ENCODE measurements around the gene AKT2. TPM values are rescaled to one million over a fixed set of nuclear protein-coding genes. Genes with fewer than 3 reads are reported as not detected.
"Not testable (repeated sequence)": the region's sequence is repeated elsewhere in the genome, so short reads cannot be mapped to it uniquely, and the experiment has no call there.

The AKT2 gene
- total RNA-seq, 1 donor = 109 TPM

DNA sequence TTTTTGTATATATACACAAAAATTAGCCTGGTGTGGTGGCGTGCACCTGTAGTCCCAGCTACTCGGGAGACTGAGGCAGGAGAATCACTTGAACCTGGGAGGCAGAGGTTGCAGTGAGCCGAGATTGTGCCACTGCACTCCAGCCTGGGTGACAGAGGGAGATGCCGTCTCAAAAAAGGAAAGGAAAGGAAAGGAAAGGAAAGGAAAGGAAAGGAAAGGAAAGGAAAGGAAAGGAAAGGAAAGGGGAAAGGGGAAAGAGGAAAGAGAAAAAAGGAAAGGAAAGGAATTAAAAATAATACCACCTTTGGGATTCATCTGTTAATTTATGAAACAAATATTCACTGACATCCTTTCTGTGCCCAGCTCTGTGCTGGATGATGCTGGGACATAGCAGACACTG is 66.1 kb downstream of the AKT2 start:
- not testable (repeated sequence) for H3K9me3 ChIP-seq (ENCODE audit: low read depth, low read length); H3K4me1 ChIP-seq (ENCODE audit: insufficient read depth, low read length); H3K4me3 ChIP-seq (ENCODE audit: low read length)
- peaks cover 45% of the 10 kb centered on the region for H3K27me3 ChIP-seq (ENCODE audit: insufficient read depth, low read length)

DNA sequence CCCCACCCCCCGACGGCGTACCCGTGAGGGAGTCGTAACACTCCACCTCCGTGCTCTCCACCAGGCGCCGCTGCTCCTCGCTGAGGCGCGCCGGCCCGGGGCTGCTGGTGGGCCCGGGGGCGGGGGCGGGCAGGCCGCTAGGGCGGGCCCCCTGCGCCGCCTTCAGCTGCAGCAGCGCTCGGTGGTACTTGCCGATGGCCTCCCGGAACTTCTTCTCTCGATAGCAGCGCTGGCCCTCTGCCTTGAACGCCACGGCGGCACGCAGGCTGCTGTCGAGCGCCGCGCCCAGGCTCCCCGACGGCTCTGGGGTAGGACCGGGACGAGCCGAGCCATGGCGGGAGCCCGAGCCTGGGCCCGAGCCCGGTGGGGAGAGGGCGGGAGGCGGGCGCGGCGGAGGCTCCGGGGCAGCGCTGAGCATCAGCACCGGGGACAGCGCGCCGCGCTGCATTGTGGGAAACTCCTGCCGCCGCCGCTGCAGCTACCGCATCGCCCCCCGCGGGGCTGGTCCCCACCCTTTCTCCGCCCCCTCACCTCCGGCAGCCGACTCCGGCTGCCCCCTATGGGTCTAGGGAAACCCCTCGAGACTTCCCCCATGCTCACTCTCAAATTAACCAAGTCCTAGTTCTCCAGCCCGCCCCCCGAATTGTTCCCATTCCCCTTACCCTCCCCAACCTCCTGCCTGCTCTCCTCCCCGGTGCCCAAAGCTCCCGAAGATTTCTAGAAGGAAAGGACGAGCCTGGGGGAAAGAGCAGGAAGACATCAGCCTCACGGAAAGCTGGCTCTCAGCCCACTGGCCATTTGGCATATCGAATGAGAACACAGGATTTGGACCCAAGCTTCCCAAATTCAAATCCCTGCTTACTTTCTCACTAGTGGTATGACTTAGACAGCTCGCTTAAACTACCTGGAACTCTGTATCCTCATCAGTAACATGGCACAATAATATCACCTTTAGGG is 66.9 kb downstream of the AKT2 start, which contains the start of gene TTC9B:
TTC9B (minus strand) TSS at position 451 of the 957 bp plus-strand sequence; CDS start at position 448, 3 bp downstream.
- no peak within 1 kb of the TSS for H3K4me3 ChIP-seq (ENCODE audit: low read length)
- H3K27me3 ChIP-seq (ENCODE audit: insufficient read depth, low read length) = peaks cover 36% of the 10 kb centered on the region
- H3K9me3 ChIP-seq (ENCODE audit: low read depth, low read length) = no peaks in the 10 kb centered on the region
- H3K4me1 ChIP-seq (ENCODE audit: insufficient read depth, low read length) = peaks cover 2% of the 10 kb centered on the region

DNA sequence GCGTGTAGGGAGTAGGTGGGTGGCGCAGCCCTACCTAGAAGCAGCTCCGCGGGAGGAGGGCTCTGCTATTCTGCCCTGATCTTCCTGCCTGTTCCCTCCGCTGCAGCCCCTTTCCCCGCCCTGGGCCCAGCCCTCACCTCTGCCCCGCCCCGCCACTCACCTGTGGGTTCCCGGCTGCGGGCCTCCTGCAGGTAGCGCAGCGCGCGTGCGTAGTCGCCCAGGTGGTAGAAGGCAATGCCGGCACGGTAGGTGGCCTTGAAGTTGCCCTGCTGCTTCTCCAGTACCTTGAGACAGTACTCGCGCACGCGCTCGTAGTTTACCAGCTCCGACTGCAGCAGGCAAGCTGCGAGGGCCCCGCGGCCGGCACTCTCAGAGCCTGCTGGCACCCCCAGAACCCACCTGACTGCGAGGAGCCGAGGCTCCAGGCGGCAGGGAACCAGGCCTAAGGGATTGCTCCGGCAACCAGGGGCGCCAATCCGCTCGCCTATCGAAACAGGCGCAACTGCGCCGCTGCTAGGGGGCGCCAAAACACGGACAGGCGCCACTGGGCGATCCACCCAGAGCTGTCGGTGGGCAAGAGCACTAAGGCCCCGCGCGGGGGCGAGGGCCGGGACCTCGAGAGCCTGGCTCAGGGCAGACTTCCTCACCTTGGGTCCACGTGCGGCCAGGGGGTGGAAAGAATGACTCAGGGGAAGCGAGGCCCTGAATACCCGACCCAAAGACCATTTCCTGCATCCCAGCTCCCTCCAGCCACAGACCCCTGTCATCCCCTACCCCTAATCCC is 67.9 kb downstream of the AKT2 start:
- peaks cover 32% of the 10 kb centered on the region for H3K27me3 ChIP-seq (ENCODE audit: insufficient read depth, low read length)
- no peaks in the 10 kb centered on the region for H3K9me3 ChIP-seq (ENCODE audit: low read depth, low read length)
- no peaks in the 10 kb centered on the region for H3K4me1 ChIP-seq (ENCODE audit: insufficient read depth, low read length)
- no peak overlapping the region for H3K4me3 ChIP-seq (ENCODE audit: low read length)

DNA sequence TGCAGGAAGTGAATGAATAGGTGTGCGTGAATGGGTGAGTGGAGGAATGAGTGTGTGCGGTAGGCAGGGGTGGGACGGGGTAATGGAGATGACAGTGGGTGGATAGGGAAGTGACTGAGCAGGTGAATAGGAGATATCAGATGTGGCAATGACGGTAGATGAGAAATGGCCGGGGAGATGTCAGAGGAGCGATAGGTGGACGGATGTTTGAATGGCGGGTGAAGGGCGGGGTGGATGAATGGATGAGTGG is 68.4 kb downstream of the AKT2 start:
- Histone ChIP-seq H3K4me1 (ENCODE audit: insufficient read depth, low read length) (no peaks in the 10 kb centered on the region), H3K4me3 (ENCODE audit: low read length) (no peak overlapping the region), H3K9me3 (ENCODE audit: low read depth, low read length) (no peaks in the 10 kb centered on the region), H3K27me3 (ENCODE audit: insufficient read depth, low read length) (peaks cover 32% of the 10 kb centered on the region)

DNA sequence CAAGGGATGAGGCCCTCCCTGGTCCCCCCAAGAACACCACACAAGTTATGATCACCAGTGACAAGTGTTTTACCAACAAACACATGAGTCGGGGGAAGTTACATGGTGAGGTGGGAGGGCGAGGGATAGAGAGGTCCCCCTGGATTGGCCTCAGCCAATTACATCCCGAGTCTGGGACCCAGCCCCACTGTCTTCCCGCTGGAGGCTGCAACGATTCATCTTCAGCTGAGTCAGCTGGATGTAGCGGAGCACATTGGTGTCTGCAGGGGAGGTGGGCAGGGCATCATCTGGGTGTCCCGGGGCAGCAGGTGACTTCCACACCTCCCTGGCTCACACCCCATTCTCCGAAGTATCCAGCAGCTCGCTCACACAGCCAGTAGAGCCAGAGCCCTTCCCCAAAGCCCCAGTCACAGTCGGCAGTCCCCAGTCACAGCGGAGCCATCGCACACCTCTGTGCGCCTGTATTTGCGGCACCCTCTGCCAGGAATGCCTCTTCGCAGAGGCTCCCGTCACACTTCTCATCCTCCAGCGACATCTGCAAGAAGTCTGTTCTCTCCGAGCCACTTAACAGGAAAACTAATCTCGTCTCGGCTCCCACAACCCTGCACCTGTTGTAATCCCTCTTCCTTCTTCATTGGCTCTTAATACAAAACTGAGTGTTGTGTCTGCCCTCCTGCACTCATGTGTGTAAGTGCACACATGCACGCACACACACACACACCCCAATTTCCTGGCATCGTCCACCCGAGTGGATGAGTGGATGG is 69.0 kb downstream of the AKT2 start:
- Histone ChIP-seq H3K4me1 (ENCODE audit: insufficient read depth, low read length) (no peaks in the 10 kb centered on the region), H3K27me3 (ENCODE audit: insufficient read depth, low read length) (peaks cover 32% of the 10 kb centered on the region), H3K4me3 (ENCODE audit: low read length) (no peak overlapping the region), H3K9me3 (ENCODE audit: low read depth, low read length) (no peaks in the 10 kb centered on the region)

DNA sequence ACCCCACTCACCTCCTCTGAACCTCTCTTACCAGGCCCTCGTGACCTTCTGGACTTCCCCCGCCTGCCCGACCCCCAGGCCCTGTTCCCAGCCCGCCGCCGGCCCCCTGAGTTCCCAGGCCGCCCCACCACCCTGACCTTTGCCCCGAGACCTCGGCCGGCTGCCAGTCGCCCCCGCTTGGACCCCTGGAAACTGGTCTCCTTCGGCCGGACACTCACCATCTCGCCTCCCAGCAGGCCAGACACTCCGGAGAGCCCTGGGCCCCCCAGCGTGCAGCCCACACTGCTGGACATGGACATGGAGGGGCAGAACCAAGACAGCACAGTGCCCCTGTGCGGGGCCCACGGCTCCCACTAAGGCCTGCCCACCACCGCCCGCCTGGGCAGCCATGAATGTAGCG is 70.2 kb downstream of the AKT2 start:
- Histone ChIP-seq H3K9me3 (ENCODE audit: low read depth, low read length) (no peaks in the 10 kb centered on the region), H3K27me3 (ENCODE audit: insufficient read depth, low read length) (peaks cover 31% of the 10 kb centered on the region), H3K4me1 (ENCODE audit: insufficient read depth, low read length) (no peaks in the 10 kb centered on the region), H3K4me3 (ENCODE audit: low read length) (no peak overlapping the region)

DNA sequence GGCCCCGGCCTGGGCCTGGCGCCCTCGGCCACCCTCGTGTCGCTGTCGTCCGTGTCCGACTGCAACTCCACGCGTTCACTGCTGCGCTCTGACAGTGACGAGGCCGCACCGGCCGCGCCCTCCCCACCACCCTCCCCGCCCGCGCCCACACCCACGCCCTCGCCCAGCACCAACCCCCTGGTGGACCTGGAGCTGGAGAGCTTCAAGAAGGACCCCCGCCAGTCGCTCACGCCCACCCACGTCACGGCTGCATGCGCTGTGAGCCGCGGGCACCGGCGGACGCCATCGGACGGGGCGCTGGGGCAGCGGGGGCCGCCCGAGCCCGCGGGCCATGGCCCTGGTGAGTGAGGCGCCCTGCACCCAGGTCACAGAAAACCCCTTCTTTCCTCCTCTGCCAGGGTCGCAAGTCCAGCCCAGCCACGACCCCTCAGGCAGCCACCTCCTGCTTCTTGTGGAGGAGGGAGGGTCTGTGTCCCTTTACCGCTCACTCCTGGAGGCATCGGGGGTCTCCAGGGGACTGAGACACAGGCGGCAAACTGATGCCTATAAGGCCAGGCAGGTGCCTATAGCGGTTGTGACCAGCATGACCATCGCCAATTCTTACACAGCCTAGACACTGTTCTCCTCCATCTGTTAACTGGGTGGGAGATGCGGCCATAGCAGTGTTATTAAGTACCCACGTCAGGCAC is 71.1 kb downstream of the AKT2 start:
- H3K27me3 ChIP-seq (ENCODE audit: insufficient read depth, low read length) = peaks cover 24% of the 10 kb centered on the region

DNA sequence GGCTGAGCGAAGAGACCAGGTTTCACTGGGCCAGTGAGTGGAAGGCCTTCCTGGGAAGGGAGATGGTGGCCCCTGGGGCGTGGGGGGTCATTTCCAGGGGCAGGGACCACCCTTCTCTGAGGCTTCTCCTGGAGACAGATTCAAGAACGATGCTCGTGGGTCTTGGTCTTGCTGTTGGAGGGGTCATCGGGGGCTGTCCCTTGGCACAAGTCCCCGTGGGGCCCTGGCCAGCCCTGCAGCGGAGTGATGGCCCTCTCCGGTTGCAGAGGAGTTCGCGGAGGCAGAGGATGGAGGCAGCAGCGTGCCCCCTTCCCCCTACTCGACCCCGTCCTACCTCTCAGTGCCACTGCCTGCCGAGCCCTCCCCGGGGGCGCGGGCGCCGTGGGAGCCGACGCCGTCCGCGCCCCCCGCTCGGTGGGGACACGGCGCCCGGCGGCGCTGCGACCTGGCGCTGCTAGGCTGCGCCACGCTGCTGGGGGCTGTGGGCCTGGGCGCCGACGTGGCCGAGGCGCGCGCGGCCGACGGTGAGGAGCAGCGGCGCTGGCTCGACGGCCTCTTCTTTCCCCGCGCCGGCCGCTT is 71.8 kb downstream of the AKT2 start:
- Histone ChIP-seq H3K27me3 (ENCODE audit: insufficient read depth, low read length) (peaks cover 19% of the 10 kb centered on the region), H3K4me3 (ENCODE audit: low read length) (no peak overlapping the region), H3K4me1 (ENCODE audit: insufficient read depth, low read length) (no peaks in the 10 kb centered on the region), H3K9me3 (ENCODE audit: low read depth, low read length) (no peaks in the 10 kb centered on the region)

More for the DNA sequence above, 71.1 kb downstream of the AKT2 start:
- Histone ChIP-seq H3K4me1 (ENCODE audit: insufficient read depth, low read length) (no peaks in the 10 kb centered on the region), H3K9me3 (ENCODE audit: low read depth, low read length) (no peaks in the 10 kb centered on the region), H3K4me3 (ENCODE audit: low read length) (no peak overlapping the region)

DNA sequence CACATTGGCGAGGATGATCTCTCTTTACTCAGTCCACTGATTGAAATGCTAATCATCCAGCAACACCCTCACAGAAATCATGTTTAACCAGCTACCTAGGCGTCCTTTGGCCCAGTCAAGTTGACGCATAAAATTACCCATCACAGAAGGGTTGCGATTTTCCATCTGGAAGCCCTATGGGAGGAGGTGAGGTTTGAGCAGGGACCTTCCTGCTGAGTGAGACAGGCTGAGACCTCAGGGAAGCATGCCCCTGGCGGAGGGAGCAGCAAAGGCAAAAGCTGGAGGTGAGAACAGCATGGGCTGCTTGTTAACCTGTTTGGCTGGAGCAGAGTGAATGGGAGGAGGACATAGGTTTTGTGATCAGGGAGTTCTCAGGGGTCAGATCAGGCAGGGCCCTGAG is 74.3 kb downstream of the AKT2 start:
- no peaks in the 10 kb centered on the region for H3K9me3 ChIP-seq (ENCODE audit: low read depth, low read length)
- H3K4me1 ChIP-seq (ENCODE audit: insufficient read depth, low read length) = no peaks in the 10 kb centered on the region
- no peak overlapping the region for H3K4me3 ChIP-seq (ENCODE audit: low read length)
- H3K27me3 ChIP-seq (ENCODE audit: insufficient read depth, low read length) = peaks cover under 1% of the 10 kb centered on the region

DNA sequence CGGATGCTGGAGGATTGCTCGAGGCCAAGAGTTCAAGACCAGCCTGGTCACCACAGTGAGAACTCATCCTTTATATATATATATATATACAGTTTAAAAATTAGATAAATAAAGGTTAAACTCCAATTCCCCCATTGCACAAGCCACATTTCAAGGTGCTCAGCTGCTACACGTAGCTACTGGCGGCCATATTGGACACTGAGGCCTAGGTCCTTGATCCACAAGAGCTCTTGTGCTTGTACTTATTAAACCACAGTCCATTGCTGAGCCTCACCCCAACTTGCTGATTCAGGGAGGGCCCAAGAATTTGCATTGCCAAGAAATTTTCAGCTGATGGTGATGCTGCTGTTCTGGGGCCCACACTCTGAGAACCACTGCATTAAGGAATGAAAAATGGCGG is 76.5 kb downstream of the AKT2 start:
- H3K9me3 ChIP-seq (ENCODE audit: low read depth, low read length) = no peaks in the 10 kb centered on the region
- no peaks in the 10 kb centered on the region for H3K27me3 ChIP-seq (ENCODE audit: insufficient read depth, low read length)
- no peaks in the 10 kb centered on the region for H3K4me1 ChIP-seq (ENCODE audit: insufficient read depth, low read length)
- no peak overlapping the region for H3K4me3 ChIP-seq (ENCODE audit: low read length)

DNA sequence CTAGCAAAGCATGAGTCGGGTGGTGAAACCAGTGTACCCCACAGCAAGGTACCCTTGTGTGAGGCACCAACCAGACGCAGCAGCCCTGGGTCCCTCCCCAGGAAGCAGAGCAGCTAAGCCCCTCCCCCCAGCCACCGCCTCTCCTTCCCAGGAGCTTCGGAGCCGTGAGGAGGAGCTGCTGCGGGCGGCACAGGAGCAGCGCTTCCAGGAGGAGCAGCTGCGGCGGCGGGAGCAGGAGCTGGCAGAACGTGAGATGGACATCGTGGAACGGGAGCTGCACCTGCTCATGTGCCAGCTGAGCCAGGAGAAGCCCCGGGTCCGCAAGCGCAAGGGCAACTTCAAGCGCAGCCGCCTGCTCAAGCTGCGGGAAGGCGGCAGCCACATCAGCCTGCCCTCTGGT is 79.4 kb downstream of the AKT2 start:
- no peaks in the 10 kb centered on the region for H3K9me3 ChIP-seq (ENCODE audit: low read depth, low read length)
- H3K4me3 ChIP-seq (ENCODE audit: low read length) = no peak overlapping the region
- no peaks in the 10 kb centered on the region for H3K27me3 ChIP-seq (ENCODE audit: insufficient read depth, low read length)
- H3K4me1 ChIP-seq (ENCODE audit: insufficient read depth, low read length) = no peaks in the 10 kb centered on the region

DNA sequence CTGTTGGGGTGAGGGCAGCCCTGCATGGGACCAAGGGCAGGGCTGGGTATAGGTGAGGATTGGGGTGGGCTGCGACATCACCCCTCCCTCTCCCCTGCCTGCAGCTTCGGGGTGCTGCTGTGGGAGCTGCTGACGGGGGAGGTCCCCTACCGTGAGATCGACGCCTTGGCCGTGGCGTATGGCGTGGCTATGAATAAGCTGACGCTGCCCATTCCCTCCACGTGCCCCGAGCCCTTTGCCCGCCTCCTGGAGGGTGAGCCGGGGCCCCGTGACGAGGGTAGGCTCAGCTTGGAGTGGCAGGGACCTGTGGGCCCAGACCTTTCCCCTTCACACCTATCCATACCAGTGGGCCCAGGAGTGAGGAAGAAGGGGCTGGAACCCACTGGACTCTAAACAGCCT is 80.8 kb downstream of the AKT2 start:
- H3K4me1 ChIP-seq (ENCODE audit: insufficient read depth, low read length) = no peaks in the 10 kb centered on the region
- H3K9me3 ChIP-seq (ENCODE audit: low read depth, low read length) = no peaks in the 10 kb centered on the region
- no peaks in the 10 kb centered on the region for H3K27me3 ChIP-seq (ENCODE audit: insufficient read depth, low read length)
- no peak overlapping the region for H3K4me3 ChIP-seq (ENCODE audit: low read length)

DNA sequence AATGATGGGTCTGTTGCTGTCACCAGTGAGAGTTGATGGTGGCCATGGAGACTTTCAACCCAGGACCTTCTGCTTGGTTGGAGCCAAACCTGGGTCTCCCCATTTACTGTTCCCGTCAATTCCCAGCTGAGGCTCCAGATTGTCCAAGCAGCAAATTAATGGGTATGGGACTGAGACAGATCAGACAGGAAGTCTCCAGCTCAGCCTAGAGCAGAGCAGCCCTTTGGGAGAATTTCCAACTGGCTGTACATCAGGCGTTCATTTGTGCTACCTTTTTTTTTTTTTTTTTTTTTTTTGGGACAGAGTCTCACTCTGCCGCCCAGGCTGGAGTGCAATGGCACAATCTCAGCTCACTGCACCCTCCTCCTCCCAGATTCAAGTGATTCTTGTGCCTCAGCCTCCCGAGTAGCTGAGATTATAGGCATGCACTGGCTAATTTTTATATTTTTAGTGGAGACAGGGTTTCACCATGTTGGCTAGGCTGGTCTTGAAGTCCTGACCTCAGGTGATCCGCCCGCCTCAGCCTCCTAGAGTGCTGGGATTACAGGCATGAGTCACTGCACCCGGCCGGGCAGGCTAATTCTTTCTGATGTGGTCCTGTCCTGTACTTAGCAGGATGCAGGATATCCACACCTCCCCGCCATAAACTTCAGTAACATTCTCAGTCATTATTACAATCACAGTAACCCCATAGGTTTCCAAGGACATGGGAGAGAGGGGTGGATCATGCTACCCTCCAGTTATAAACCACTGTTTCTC is 84.6 kb downstream of the AKT2 start:
- H3K9me3 ChIP-seq (ENCODE audit: low read depth, low read length) = no peaks in the 10 kb centered on the region
- no peaks in the 10 kb centered on the region for H3K4me1 ChIP-seq (ENCODE audit: insufficient read depth, low read length)
- H3K4me3 ChIP-seq (ENCODE audit: low read length) = no peak overlapping the region
- H3K27me3 ChIP-seq (ENCODE audit: insufficient read depth, low read length) = no peaks in the 10 kb centered on the region

Data from mononuclear cell (primary cell).